ENCODE measurements around the gene MYO15A.

The MYO15A gene

DNA sequence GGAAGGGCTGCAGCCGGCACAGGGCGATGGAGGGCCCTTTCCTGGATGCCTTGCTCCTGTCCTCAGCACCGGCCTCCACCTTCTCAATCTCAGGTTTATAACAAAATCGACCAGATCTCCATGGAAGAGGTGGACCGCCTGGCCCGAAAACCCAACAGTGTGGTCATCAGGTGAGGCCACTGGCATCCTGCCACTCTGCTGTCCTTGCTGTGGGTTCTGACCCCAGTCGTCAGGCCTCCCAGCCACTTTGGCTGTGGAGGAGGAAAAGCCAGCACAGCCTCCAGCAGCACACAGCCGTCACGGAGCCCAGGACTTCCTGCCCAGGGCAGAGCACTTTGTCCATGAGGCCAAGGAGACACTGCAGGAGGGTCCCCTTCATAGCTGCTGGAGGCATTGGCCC, 6.7 kb upstream of the MYO15A start:
- no peak for FAIRE-seq
- no peak for DNase-seq (ENCODE audit: low spot score)

DNA sequence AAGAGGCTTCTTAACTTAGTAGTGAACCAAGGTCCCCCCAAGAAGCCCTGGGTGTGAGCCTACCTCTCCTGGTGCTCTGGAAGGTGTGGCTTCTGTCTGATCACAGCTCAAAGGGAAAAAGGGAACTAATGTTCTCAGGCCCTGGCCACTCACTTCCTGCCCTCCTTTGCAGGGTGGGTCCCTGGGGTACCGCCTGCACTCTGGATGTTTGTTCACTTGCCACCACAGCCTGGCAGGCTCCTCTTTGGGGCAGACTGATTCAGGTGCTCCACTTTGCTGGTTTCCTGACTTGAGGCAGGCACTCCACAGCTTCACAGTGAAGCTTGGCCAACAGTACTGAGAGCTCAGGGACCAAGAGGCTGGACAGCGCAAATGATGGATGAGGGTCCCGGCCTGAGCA, 5.9 kb upstream of the MYO15A start:
- DNase-seq (ENCODE audit: low spot score) (no peak), FAIRE-seq (no peak)

DNA sequence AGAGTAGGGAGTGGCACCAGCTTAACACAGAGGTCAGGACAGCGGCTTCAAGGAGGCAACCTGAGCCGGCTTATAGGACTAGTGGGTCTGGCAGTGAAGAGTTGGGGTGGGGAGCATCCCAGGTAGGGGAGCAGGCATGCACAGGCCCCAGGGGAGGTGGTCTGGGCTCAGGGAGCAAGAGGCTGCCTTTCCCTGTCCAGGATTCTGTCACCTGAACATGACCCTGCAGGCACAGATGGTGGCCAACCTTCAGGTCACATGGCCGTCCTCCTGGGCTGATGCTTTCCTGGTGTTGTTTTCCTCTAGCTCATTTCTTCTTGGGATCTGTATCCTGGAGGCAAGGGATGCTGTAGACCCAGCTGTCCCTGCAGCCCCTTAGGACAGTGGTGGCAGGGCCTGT, 3.5 kb upstream of the MYO15A start:
- DNase-seq (ENCODE audit: low spot score) (no peak), FAIRE-seq (no peak)

DNA sequence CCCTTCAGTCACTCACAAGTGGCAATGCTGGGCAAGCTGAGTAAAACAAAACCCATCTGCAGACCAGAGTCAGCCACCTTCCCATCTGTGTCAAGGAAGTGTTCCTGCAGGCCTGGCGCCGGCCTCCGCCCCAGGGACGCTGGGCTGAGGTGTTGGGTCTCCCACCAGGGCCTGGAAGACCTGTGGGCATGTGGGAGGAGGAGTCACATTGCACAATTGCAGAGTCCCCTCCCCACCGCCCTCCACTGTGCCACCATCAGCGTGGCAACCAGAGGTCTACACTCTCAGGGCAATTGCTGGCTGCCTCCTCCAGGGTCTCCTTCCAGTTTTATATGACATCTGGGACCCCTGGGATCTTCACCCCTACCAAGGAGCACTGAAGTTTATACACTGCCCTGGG, 3.0 kb upstream of the MYO15A start:
- DNase-seq (ENCODE audit: low spot score) (no peak), FAIRE-seq (no peak)

DNA sequence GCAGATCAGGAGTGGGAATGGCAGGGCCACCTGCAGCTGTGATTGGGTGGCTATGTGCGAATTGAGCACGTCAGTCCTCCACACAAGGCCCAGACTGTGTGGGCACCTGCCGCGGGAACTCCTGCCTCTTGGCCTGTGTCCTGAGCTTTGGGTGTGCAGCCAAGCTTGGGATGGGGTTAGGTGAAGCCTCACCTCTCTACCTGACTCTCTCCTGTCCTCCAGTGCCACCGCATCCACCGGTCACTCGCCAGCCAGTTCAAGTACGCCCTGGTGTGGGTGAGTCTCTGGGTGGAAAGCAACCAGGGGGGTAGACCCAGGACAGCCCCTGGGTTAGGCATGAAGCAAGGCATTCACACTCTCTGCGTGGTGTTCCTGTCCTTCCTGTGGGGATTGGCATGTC, 2.3 kb upstream of the MYO15A start:
- FAIRE-seq = no peak
- DNase-seq (ENCODE audit: low spot score) = no peak

DNA sequence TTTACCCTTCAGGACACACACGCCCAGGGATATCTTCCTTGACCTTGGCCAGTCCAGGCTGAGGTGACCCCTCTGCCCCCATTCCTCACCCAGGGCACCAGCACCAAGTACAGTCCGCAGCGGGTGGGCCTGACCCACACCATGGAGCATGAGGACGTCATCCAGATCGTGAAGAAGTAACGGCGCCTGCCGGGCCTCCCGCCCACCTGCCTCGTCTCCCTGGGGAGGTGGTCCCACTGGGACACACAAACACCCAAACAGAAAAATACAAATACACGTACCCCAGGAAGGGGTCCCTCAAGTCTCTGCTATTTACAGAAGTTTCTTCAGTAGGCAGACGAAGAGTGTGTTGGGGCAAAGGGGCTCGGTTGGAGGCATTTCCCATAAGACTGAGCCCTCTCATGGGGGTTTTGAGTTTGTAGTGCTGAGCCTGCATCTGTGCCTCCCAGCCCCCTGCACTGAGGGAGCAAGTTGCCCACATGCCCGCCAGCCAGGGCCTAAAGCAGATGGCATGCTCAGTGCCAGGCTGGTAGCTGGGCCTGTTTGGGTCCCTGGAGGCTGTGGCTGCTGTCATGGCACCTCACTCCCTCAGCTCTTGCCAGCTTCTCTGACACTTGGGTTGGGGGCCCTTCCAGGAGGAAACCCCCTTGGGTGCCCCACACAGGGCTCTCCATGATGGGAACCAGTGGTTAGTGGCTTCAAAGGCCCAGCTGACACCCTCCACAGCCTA, 1.3 kb upstream of the MYO15A start:
- FAIRE-seq = no peak
- no peak for DNase-seq (ENCODE audit: low spot score)

DNA sequence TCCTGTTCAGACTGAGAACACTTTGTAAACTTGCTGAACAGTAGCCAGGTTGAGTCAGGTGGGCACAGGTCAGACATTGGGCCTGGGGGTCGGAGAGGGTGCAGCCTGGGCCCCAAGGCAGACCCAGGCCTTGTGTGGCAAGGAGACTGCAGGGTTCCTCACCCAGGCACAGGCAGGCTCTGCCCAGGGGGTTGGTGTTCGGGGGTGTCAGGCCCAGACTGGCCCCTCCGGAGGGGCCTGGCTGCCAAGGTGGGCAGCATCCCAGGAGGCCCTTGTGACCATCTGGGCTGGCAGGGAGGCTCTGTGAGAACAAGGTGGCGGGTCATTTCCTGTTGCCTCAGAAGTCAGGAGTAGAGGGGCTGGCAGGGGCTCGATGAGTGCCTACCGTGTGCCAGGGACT, 585 bp upstream of the MYO15A start:
- FAIRE-seq (no peak), DNase-seq (ENCODE audit: low spot score) (no peak)

DNA sequence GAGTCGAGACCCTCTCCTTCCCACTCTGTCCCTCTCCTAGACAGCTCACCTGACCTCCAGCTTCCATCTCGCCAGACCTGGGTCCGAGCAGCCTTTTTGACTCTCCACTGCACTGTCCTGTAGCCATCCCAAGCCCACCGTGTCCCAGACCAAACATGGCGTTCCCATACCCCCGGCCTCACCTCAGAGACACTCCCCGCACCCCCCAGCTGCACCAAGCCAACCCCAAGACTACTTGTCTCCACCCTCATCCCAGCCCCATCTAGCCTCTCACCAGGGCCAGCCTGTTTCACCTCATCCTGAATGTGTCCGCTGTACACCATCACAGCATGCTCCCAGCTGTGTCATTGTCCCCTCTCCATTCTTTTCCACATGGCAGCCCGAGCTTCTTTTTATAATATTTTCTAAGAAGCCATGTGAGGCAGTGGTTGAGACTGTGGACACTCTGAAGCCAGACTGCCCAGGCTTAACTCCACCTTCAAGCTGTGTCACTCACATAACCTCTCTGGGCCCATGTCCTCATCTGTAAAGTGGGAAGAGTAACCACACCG, 1.5 kb downstream of the MYO15A start:
- DNase-seq (ENCODE audit: low spot score) (no peak), FAIRE-seq (no peak)

DNA sequence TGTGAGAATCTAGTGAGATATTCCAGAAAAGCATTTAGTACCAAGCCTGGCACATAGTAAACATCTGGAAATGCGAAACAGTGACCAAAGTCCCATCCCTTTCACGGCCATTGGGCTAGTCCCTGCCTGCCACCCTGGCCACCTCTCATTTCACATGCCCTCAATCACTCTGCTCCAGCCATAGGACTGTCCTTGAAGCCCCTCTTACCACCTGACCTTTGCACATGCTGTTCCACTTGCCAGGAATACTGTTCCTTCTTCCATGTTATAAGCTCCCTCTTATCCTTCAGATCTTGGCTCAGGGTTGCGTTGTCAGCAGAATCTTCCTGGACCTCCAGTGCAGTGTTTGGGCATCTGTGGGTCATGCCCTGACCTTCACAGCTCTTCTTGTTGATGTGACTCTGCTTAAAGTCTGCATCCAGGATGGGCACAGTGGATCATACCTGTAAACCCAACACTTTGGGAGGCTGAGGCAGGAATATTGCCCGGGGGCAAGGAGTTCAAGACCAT, 2.1 kb downstream of the MYO15A start:
- DNase-seq (ENCODE audit: low spot score) (no peak), FAIRE-seq (no peak)

DNA sequence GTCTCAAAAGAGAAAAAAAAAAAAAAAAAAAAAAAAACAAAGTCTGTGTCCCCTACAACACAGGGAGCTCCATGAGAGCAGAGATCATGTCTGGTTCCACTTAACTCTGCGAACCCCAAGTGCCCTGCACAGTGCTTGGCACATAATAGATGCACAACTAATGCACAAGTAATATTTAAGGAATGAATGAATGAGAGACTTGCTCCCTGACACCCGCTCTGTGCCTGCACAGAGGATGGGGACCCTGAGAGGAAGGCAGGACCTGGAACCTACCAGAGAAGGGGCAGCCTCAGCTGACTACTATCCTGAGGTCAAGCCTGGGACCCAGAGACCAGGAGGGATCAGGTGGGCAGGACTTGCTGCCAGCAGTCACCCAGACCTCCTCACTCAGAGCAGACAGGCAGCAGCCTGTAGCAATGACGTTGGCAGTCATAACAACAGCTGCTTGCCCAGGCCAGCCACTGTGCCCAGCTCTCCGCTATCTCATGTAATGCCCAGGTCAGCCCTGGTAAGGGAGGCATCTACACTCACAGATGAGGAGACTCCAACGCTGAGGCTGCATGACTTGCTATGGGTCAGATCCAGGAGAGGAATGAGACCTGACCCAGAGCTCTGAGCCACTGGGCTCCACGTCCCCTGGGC, 2.9 kb downstream of the MYO15A start:
- DNase-seq (ENCODE audit: low spot score) (no peak), FAIRE-seq (no peak)

DNA sequence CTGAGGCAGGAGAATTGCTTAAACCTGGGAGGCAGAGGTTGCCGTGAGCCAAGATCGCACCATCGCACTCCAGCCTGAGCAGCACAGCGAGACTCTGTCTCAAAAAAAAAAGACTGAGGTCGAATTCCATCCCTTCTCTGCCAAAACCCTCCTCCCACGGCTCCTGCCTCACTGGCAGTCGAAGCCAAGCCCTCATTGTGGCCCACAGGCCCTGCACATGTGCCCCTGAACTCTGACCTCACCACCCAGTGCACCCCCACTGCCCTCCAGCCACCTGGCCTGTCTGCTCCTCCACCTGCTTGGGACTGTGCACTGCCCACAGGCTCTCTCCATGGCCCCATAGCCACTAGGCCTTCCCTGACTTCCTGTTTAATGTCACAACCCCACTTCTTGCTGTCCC, 7.0 kb downstream of the MYO15A start:
- FAIRE-seq (no peak), DNase-seq (ENCODE audit: low spot score) (no peak)

DNA sequence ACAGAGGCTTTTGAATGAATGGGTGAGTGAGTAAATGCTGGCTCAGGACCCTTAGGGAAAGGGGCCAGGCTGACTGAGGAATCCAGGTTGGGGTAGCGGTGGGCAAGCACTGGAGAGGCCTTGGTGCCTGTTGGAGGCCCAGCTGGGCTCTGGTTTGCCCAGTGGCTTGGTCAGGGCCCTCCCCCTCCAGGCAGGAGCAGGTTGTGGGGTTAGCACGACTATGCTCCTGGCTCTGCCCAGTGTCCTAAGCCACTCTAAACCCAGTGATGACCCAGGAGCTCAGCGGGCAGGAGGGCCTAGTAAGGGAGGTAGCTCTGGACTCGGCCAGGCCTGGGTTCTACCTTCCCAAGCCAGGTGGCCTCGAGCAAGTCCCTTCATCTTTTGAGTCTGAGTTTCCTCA, 7.5 kb downstream of the MYO15A start:
- DNase-seq (ENCODE audit: low spot score) (no peak), FAIRE-seq (no peak)

DNA sequence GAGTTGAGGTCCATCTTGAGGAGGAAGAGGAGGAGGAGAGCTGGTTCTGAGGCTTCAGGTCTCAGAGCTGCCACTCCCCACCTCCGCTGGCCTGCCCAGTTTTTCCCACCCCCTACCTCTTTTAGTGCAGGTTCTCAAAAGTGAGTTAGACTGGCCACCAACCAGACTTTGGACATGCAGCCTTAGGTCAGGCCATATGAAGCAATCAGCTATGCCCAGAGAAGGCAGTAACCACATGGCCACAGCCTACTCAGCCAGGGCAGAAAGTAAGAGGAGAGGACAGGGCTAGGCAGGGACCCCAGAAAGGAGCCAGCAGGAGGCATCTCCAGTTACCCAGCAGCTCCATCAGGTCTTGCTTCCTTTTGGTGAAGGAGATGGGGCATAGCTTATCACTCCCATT, 9.0 kb downstream of the MYO15A start:
- FAIRE-seq (no peak), DNase-seq (ENCODE audit: low spot score) (no peak)

DNA sequence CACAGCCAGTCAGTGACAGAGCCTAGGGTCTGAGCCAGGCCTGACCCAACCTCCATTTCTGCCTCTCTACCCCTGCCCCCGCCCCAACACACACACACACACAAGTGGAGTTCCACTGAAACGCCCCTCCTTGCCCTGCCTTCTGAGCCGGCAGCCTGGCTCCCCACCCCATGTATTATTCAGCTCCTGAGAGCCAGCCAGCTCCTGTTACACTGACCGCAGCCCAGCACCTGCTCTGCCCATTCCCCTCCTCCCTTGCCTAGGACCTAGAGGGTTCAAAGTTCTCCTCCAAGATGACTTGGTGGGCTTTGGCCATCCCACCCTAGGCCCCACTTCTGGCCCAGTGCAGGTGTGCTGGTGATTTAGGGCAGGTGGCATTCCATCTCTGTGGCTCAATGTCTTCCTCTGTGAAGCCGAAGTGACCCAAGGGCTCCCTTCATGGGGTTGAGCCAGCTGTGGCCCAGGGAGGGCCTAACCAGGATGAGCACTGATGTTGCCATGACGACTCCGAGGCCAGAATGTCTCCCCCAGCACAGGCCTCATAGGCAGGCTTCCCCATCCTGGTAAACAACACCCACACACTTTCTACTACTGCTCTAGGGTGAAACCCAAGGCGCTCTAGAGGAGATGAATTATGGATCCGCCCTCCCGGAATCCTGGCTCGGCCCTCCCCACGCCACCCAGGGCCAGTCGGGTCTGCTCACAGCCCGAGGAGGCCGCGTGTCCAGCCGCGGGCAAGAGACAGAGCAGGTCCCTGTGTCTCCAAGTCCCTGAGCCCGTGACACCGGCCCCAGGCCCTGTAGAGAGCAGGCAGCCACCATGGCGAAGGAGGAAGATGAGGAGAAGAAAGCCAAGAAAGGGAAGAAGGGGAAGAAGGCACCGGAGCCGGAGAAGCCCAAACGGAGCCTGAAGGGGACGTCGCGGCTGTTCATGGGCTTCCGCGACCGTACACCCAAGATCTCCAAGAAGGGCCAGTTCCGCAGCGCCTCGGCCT, 9.7 kb downstream of the MYO15A start:
- FAIRE-seq = no peak

DNA sequence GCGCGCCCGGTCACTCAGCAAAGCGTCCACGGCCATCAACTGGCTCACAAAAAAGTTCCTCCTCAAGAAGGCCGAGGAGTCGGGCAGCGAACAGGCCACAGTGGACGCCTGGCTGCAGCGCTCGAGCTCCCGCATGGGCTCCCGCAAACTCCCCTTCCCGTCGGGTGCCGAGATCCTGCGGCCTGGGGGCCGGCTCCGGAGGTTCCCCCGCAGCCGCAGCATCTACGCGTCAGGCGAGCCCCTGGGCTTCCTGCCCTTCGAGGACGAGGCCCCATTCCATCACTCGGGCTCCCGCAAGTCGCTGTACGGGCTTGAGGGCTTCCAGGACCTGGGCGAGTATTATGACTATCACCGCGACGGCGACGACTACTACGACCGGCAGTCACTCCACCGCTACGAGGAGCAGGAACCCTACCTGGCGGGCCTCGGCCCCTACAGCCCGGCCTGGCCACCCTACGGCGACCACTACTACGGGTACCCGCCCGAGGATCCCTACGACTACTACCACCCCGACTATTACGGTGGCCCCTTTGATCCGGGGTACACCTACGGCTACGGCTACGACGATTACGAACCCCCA, 10.7 kb downstream of the MYO15A start:
- FAIRE-seq (no peak), DNase-seq (ENCODE audit: low spot score) (no peak)

More for the DNA sequence above, 9.7 kb downstream of the MYO15A start:
- DNase-seq (ENCODE audit: low spot score) = no peak

DNA sequence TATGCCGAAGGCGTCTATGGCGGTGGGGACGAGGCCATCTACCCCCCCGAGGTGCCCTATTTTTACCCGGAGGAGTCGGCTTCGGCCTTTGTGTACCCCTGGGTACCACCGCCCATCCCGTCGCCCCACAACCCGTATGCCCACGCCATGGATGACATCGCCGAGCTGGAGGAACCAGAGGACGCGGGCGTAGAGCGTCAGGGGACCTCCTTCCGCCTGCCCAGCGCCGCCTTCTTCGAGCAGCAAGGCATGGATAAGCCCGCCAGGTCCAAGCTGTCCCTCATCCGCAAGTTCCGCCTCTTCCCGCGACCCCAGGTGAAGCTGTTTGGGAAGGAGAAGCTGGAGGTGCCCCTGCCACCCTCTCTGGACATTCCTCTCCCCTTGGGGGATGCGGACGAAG, 11.4 kb downstream of the MYO15A start:
- DNase-seq (ENCODE audit: low spot score) (no peak), FAIRE-seq (no peak)

DNA sequence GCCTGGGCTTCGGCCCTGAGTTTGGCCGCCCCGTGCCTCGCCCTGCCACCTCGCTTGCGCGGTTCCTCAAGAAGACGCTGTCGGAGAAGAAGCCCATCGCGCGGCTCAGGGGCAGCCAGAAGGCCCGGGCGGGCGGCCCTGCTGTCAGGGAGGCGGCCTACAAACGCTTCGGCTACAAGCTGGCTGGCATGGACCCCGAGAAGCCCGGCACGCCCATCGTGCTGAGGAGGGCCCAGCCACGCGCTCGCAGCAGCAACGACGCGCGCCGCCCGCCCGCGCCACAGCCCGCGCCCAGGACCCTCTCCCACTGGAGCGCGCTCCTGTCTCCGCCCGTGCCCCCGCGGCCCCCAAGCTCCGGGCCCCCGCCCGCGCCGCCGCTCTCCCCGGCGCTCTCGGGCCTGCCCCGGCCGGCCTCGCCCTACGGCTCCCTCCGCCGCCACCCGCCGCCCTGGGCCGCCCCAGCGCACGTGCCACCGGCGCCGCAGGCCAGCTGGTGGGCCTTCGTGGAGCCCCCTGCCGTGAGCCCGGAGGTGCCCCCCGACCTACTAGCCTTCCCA, 12.0 kb downstream of the MYO15A start:
- FAIRE-seq = no peak

DNA sequence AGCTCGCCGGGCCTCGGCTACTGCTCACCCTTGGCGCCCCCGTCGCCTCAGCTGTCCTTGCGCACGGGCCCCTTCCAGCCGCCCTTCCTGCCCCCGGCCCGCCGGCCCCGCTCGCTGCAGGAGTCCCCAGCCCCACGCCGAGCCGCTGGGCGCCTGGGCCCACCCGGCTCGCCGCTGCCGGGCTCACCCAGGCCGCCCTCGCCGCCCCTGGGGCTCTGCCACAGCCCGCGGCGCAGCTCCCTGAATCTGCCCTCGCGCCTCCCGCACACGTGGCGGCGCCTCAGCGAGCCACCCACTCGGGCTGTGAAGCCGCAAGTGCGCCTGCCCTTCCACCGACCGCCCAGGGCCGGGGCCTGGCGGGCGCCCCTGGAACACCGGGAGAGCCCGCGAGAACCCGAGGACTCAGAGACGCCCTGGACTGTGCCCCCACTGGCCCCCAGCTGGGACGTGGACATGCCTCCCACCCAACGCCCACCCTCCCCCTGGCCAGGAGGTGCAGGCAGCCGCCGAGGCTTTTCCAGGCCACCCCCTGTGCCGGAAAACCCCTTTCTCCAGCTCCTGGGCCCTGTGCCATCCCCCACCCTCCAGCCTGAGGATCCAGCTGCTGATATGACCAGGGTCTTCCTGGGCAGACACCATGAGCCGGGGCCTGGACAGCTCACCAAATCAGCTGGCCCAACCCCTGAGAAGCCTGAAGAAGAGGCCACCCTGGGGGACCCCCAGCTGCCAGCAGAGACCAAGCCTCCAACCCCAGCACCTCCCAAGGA, 12.8 kb downstream of the MYO15A start:
- DNase-seq (ENCODE audit: low spot score) (no peak), FAIRE-seq (no peak)

More for the DNA sequence above, 12.0 kb downstream of the MYO15A start:
- DNase-seq (ENCODE audit: low spot score) = no peak

DNA sequence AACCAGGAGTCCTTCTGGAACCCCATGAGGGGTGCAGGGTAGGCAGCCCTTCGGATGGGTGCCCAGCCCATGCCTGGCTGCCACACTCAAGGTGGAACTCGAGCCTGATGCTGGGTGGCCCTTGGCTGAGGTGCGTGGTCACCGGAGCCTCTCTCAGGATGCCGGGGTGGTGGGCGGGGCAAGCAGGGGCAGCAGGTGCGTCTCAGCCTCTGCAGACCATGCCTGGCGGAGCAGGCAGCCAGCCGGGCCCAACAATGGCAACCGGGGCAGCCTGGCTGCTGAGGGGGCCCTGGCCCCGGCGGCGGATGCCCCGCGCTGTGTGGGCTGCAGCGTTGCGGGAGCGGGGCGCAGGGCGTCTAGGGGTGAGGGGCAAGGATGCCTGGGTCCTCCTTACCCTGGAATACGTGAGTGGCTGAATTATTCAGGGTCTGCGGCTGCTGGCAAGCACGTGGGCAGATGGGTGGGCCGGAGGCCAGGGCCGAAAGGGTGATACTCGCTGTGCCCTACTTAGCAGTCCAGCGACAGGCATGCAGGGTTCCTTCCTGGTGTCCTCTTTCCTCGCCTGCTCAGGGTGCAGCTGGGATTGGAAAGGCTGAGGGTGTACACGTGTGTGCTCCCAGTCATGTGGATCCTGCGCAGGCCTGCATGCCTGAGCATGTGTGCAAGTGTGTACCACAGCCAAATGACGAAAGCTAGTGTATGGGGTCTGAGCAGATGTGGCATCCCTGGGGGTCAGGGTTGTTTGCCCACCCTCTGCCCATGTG, 14.6 kb downstream of the MYO15A start:
- DNase-seq (ENCODE audit: low spot score) (no peak), FAIRE-seq (no peak)

Data from RCC 7860 (cell line).